Neural cell (in vitro differentiated cells): ENCODE results near the gene KDM4D. TPM values are rescaled to one million over a fixed set of nuclear protein-coding genes. Genes with fewer than 3 reads are reported as not detected.

Source experiments
- H2AFZ ChIP-seq: fragments of 200-600, 300-800 bp; sonication (generic), shearing (Covaris generic); 2 replicates; pipeline ENCODE4 v1.6.0; 2014; ENCODE audit warnings: low read depth, mild to moderate bottlenecking, antibody characterized with exemption, low read length, moderate library complexity
- H3F3A ChIP-seq: fragments of 200-600 bp; shearing (Covaris generic); 2 replicates; pipeline ENCODE4 v1.6.1; 2016; ENCODE audit warnings: mild to moderate bottlenecking, moderate library complexity, mixed read lengths, antibody characterized with exemption, low read length; ENCODE audit not compliant: insufficient read depth, poor library complexity, severe bottlenecking
- H3K27ac ChIP-seq: fragments of 200-600, 300-800 bp; sonication (generic), shearing (Covaris generic); 2 replicates; pipeline ENCODE4 v1.5.1; 2014; ENCODE audit warnings: mild to moderate bottlenecking, low read length, moderate library complexity
- H3K27me3 ChIP-seq: fragments of 300-800, 200-600 bp; sonication (generic), shearing (Covaris generic); 2 replicates; pipeline ENCODE4 v1.6.0; 2014; ENCODE audit warnings: mild to moderate bottlenecking, low read depth, low read length, moderate library complexity; ENCODE audit not compliant: insufficient read depth
- H3K36me3 ChIP-seq: fragments of 300-800, 200-600 bp; sonication (generic), shearing (Covaris generic); 2 replicates; pipeline ENCODE4 v1.5.1; 2014; ENCODE audit warnings: mild to moderate bottlenecking, antibody characterized with exemption, low read length, moderate library complexity; ENCODE audit not compliant: insufficient read depth
- H3K4me2 ChIP-seq: fragments of 300-800, 200-600 bp; sonication (generic), shearing (Covaris generic); 2 replicates; pipeline ENCODE4 v1.6.0; 2014; ENCODE audit warnings: mild to moderate bottlenecking, low read length
- H3K4me3 ChIP-seq: fragments of 300-800, 200-600 bp; sonication (generic), shearing (Covaris generic); 2 replicates; pipeline ENCODE4 v1.5.1; 2014; ENCODE audit warnings: mild to moderate bottlenecking, low read length, moderate library complexity
- H3K79me2 ChIP-seq: fragments of 200-600 bp; shearing (Covaris generic); replicated peaks from 2 replicates; pipeline ENCODE4 v1.6.0; 2014; ENCODE audit warnings: mild to moderate bottlenecking, low read length, moderate library complexity; ENCODE audit not compliant: insufficient read depth
- H3K9ac ChIP-seq: fragments of 300-800, 200-600 bp; sonication (generic), shearing (Covaris generic); 2 replicates; pipeline ENCODE4 v1.6.1; 2016; ENCODE audit warnings: mild to moderate bottlenecking, low read length, mixed read lengths
- H3K9me2 ChIP-seq: fragments of 200-600 bp; shearing (Covaris generic); 2 replicates; pipeline ENCODE4 v1.6.1; 2016; ENCODE audit warnings: mild to moderate bottlenecking, low read length, mixed read lengths; ENCODE audit not compliant: insufficient read depth
- H3K9me3 ChIP-seq: fragments of 200-600, 300-800 bp; sonication (generic), shearing (Covaris generic); 2 replicates; pipeline ENCODE4 v1.6.1; 2016; ENCODE audit warnings: mild to moderate bottlenecking, mixed run types, low read length, moderate library complexity, mixed read lengths
- H4K20me1 ChIP-seq: fragments of 200-600 bp; shearing (Covaris generic); 2 replicates; pipeline ENCODE4 v1.6.1; 2016; ENCODE audit warnings: mild to moderate bottlenecking, mixed run types; ENCODE audit not compliant: insufficient read depth
- CTCF ChIP-seq: fragments of 450-650 bp; IDR thresholded peaks from 2 replicates; pipeline ENCODE4 v1.5.1; 2014; ENCODE audit warnings: antibody characterized with exemption, mild to moderate bottlenecking, moderate library complexity; ENCODE audit not compliant: poor library complexity, severe bottlenecking
- EP300 ChIP-seq: fragments of 450-650 bp; conservative IDR thresholded peaks from 2 replicates; pipeline ENCODE4 v1.6.1; 2014; ENCODE audit warnings: antibody characterized with exemption, mild to moderate bottlenecking, moderate library complexity; ENCODE audit not compliant: poor library complexity, severe bottlenecking
- EZH2 ChIP-seq: fragments of 200-600, 300-800 bp; shearing (Covaris generic), sonication (generic); IDR thresholded peaks from 2 replicates; pipeline ENCODE4 v1.6.1; 2014; ENCODE audit warnings: antibody characterized with exemption, low read length, borderline replicate concordance, mild to moderate bottlenecking; ENCODE audit not compliant: insufficient read depth, poor library complexity, severe bottlenecking
- MXI1 ChIP-seq: fragments of 450-650 bp; conservative IDR thresholded peaks from 2 replicates; pipeline ENCODE4 v1.6.1; 2014; ENCODE audit warnings: antibody characterized with exemption, mild to moderate bottlenecking; ENCODE audit not compliant: poor library complexity, severe bottlenecking
- POLR2AphosphoS5 ChIP-seq: IDR thresholded peaks from 2 replicates; pipeline ENCODE4 v1.6.1; 2012
- RAD21 ChIP-seq: fragments of 450-650 bp; conservative IDR thresholded peaks from 2 replicates; pipeline ENCODE4 v1.6.1; 2014; ENCODE audit warnings: antibody characterized with exemption, mild to moderate bottlenecking, moderate library complexity
- REST ChIP-seq: IDR thresholded peaks from 2 replicates; pipeline ENCODE4 v1.6.1; 2012; ENCODE audit warnings: borderline replicate concordance
- SMC3 ChIP-seq: fragments of 450-650 bp; conservative IDR thresholded peaks from 2 replicates; pipeline ENCODE4 v1.6.1; 2014; ENCODE audit warnings: antibody characterized with exemption, mild to moderate bottlenecking, moderate library complexity; ENCODE audit not compliant: poor library complexity
- TAF1 ChIP-seq: IDR thresholded peaks from 2 replicates; pipeline ENCODE4 v1.6.1; 2012; ENCODE audit warnings: low read depth
- polyA plus RNA-seq: library from polyadenylated mRNA; depleted of rRNA; stranded (reverse); fragments of >200 nt; gene quantifications from 2 replicates; pipeline ENCODE4 v1.2.3, GENCODE V29; 2014

Gene KDM4D
- polyA plus RNA-seq, 1 donor from 2014 or later = 1.3 TPM

- Histone ChIP-seq H3K27me3 (no peaks in the 10 kb centered on the region), H3F3A (no peaks in the 10 kb centered on the region), H3K79me2 (no peaks in the 10 kb centered on the region), H3K9me2 (no peaks in the 10 kb centered on the region), H3K27ac (no peak overlapping the region), H3K4me3 (no peak overlapping the region), H2AFZ (no peak overlapping the region), H3K9ac (no peak overlapping the region), H3K36me3 (no peaks in the 10 kb centered on the region), H3K4me2 (no peak overlapping the region), H4K20me1 (no peaks in the 10 kb centered on the region), H3K9me3 (no peaks in the 10 kb centered on the region)
- no peak for TF ChIP-seq REST
- no peak for TF ChIP-seq CTCF
- TF ChIP-seq POLR2AphosphoS5 = no peak
- TF ChIP-seq EZH2 = no peak
- TF ChIP-seq TAF1 = no peak
- TF ChIP-seq RAD21 = no peak
- no peak for TF ChIP-seq SMC3
- no peak for TF ChIP-seq EP300
- no peak for TF ChIP-seq MXI1
Observed at GRCh38 chr11:94946812-94947211, 26.7 kb upstream of the KDM4D start.

GRCh38 chr11:94948070-94948617 lies 25.4 kb upstream of the KDM4D start:
- Histone ChIP-seq H4K20me1 (no peaks in the 10 kb centered on the region), H3K36me3 (no peaks in the 10 kb centered on the region), H3K4me2 (no peak overlapping the region), H3K9ac (no peak overlapping the region), H3K9me3 (no peaks in the 10 kb centered on the region), H2AFZ (no peak overlapping the region), H3K79me2 (no peaks in the 10 kb centered on the region), H3K9me2 (no peaks in the 10 kb centered on the region), H3K27me3 (no peaks in the 10 kb centered on the region), H3F3A (no peaks in the 10 kb centered on the region), H3K4me3 (no peak overlapping the region), H3K27ac (no peak overlapping the region)
- TF ChIP-seq MXI1 (no peak), SMC3 (no peak), EZH2 (no peak), POLR2AphosphoS5 (no peak)
